NCI-H526 (cell line): ENCODE results near the gene RPL23.

Experiments
- DNase-seq, 2 experiments: peaks; one replicate each; lab custom pipeline; 2025; lab: John Stamatoyannopoulos, UW

Gene RPL23

GRCh38 chr17:38853292-38854219 is at the start of gene RPL23:
TSS of gene RPL23 (minus strand) at chr17:38853721. CDS start at chr17:38853710, 11 bp downstream.
- peak; percentile 95 to 98 for DNase-seq

GRCh38 chr17:38900978-38901656 is 47.6 kb upstream of the RPL23 start:
- no peak for DNase-seq

GRCh38 chr17:38899421-38899820 is 45.9 kb upstream of the RPL23 start:
- no peak for DNase-seq

GRCh38 chr17:38898812-38899348 is 45.4 kb upstream of the RPL23 start:
- DNase-seq = no peak

- no peak for DNase-seq
Observed at GRCh38 chr17:38898291-38898679, 44.8 kb upstream of the RPL23 start.

GRCh38 chr17:38897671-38898290 is 44.3 kb upstream of the RPL23 start:
- no peak for DNase-seq

- DNase-seq = no peak
Observed at GRCh38 chr17:38897176-38897575, 43.7 kb upstream of the RPL23 start.

GRCh38 chr17:38896346-38896954 is 42.9 kb upstream of the RPL23 start:
- no peak for DNase-seq

GRCh38 chr17:38894276-38894675 is 40.8 kb upstream of the RPL23 start:
- DNase-seq = no peak

GRCh38 chr17:38893607-38894006 is 40.1 kb upstream of the RPL23 start:
- no peak for DNase-seq

- DNase-seq = no peak
Observed at GRCh38 chr17:38893113-38893512, 39.6 kb upstream of the RPL23 start.

GRCh38 chr17:38892620-38893019 is 39.1 kb upstream of the RPL23 start:
- DNase-seq = no peak

- DNase-seq = no peak
Observed at GRCh38 chr17:38892083-38892482, 38.6 kb upstream of the RPL23 start.

- no peak for DNase-seq
Observed at GRCh38 chr17:38891441-38891840, 37.9 kb upstream of the RPL23 start.

- no peak for DNase-seq
Observed at GRCh38 chr17:38890410-38890746, 36.9 kb upstream of the RPL23 start.

- DNase-seq = no peak
Observed at GRCh38 chr17:38889745-38890409, 36.4 kb upstream of the RPL23 start.

- DNase-seq = no peak
Observed at GRCh38 chr17:38888842-38889241, 35.3 kb upstream of the RPL23 start.

GRCh38 chr17:38886643-38887010 is 33.1 kb upstream of the RPL23 start:
- DNase-seq = peak; percentile 41 to 82

- no peak for DNase-seq
Observed at GRCh38 chr17:38885728-38886642, 32.5 kb upstream of the RPL23 start.

- DNase-seq = no peak
Observed at GRCh38 chr17:38885044-38885727, 31.7 kb upstream of the RPL23 start.
